BE2C (cell line): ENCODE data around the gene ZNF44.

Source experiments
- DNase-seq: peaks from one replicate; pipeline ENCODE4 v3.0.0-alpha.2; 2020
- H3K27me3 ChIP-seq: fragments of 250-450 bp; sonication (Bioruptor Pico); 2 replicates; pipeline ENCODE4 v1.5.1; 2020; ENCODE audit warnings: mild to moderate bottlenecking
- H3K36me3 ChIP-seq: fragments of 250-450 bp; sonication (Bioruptor Pico); 2 replicates; pipeline ENCODE4 v1.5.1; 2020; ENCODE audit warnings: mild to moderate bottlenecking
- H3K4me1 ChIP-seq: fragments of 250-450 bp; sonication (Bioruptor Pico); 2 replicates; pipeline ENCODE4 v1.5.1; 2020
- H3K4me3 ChIP-seq: 2 replicates; pipeline ENCODE4 v1.5.1; 2011; ENCODE audit warnings: low read depth, low read length
- H3K9me3 ChIP-seq: fragments of 250-450 bp; sonication (Bioruptor Pico); 2 replicates; pipeline ENCODE4 v1.5.1; 2020
- TF ChIP-seq, protein P1 (sequence below): IDR thresholded peaks from 2 replicates; pipeline ENCODE4 v1.5.1; 2012; ENCODE audit warnings: mild to moderate bottlenecking, low read depth, low read length

ZNF44 gene

DNA sequence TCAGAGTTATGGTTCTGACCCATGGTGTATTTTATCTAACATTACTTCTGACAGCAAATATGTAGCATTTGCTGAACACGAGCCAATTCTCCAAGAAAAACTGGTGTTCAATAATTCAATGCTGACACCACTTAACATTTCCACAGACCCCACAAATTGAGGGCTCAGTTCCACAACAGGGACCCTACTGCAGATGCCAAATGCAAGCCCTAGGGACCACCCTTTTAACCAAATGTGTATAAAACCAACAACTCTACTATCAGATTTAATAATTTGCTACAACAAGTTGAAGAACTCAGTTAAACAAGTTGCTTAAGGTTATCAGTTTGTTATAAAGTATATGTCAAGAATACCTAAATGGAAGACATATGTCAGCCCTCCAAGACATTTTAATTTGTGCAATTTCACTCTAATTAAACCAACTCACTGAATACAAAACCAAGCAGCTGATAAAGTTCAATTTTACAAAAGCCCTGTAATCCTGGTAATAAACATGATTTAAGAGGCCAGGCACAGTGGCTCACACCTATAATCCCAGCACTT lies 6.7 kb downstream of the ZNF44 start:
- no peaks in the 10 kb centered on the region; the same call in 1 of the 2 replicates for H3K9me3 ChIP-seq
- no peak overlapping the region for H3K4me3 ChIP-seq
- no peak for DNase-seq
- peaks cover 3% of the 10 kb centered on the region; the same call in 1 of the 2 replicates for H3K36me3 ChIP-seq
- no peaks in the 10 kb centered on the region for H3K27me3 ChIP-seq
- no peaks in the 10 kb centered on the region; the same call in 1 of the 2 replicates for H3K4me1 ChIP-seq
- TF ChIP-seq, protein P1, sequence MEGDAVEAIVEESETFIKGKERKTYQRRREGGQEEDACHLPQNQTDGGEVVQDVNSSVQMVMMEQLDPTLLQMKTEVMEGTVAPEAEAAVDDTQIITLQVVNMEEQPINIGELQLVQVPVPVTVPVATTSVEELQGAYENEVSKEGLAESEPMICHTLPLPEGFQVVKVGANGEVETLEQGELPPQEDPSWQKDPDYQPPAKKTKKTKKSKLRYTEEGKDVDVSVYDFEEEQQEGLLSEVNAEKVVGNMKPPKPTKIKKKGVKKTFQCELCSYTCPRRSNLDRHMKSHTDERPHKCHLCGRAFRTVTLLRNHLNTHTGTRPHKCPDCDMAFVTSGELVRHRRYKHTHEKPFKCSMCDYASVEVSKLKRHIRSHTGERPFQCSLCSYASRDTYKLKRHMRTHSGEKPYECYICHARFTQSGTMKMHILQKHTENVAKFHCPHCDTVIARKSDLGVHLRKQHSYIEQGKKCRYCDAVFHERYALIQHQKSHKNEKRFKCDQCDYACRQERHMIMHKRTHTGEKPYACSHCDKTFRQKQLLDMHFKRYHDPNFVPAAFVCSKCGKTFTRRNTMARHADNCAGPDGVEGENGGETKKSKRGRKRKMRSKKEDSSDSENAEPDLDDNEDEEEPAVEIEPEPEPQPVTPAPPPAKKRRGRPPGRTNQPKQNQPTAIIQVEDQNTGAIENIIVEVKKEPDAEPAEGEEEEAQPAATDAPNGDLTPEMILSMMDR = no peak

DNA sequence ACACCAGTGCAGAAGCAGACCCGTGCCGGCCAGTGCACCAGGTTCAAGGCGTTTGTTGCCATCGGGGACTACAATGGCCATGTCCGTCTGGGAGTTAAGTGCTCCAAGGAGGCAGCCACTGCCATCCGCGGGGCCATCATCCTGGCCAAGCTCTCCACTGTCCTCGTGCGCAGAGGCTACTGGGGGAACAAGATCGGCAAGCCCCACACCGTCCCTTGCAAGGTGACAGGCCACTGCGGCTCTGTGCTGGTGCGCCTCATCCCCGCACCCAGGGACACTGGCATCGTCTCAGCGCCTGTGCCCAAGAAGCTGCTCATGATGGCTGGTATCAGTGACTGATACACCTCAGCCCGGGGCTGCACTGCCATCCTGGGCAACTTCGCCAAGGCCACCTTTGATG lies 10.1 kb downstream of the ZNF44 start:
- H3K36me3 ChIP-seq = peaks cover 3% of the 10 kb centered on the region; the same call in 1 of the 2 replicates
- TF ChIP-seq, protein P1 = no peak
- peaks cover 2% of the 10 kb centered on the region; the same call in 1 of the 2 replicates for H3K9me3 ChIP-seq
- no peaks in the 10 kb centered on the region for H3K4me1 ChIP-seq
- H3K4me3 ChIP-seq = no peak overlapping the region
- H3K27me3 ChIP-seq = no peaks in the 10 kb centered on the region
- no peak for DNase-seq

DNA sequence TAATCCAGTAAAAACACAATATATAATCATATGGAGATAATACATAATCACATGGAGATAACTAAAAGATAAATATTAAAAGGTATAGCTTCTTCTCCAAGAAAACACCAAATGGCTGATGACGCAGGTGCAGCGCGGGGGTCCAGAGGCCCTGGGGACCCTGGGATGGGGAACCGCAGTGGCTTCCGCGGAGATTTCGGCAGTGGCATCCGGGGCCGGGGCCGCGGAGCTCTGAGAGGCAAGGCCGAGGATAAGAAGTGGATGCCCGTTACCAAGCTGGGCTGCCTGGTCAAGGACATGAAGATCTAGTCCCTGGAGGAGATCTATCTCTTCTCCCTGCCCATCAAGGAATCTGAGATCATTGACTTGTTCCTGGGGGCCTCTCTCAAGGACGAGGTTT lies 10.5 kb downstream of the ZNF44 start:
- Histone ChIP-seq H3K27me3 (no peaks in the 10 kb centered on the region), H3K4me1 (no peaks in the 10 kb centered on the region), H3K9me3 (peaks cover 2% of the 10 kb centered on the region; the same call in 1 of the 2 replicates), H3K36me3 (peaks cover 3% of the 10 kb centered on the region; the same call in 1 of the 2 replicates), H3K4me3 (no peak overlapping the region)
- no peak for DNase-seq
- TF ChIP-seq, protein P1 = no peak

DNA sequence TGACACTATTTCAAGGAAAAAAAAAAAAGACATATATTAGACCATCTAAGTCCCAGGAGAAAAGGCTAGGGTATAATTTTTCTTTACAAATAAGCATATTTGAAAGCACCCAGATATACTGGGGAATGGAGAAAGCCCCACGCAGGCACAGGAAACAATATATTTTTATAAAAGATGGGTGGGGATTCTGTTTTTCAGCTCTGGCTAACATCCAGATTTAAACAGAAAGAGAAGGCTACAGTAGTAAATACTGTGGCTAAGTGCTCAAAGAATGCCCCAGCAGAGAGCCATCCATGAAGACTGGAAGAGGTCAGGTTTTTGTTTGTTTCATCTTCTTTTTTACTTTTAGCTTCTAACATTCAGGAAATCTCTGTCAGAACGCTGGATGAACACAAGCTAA lies 16.0 kb downstream of the ZNF44 start:
- Histone ChIP-seq H3K9me3 (peaks cover 7% of the 10 kb centered on the region; the same call in 1 of the 2 replicates), H3K36me3 (peaks cover 2% of the 10 kb centered on the region), H3K27me3 (no peaks in the 10 kb centered on the region), H3K4me1 (no peaks in the 10 kb centered on the region), H3K4me3 (no peak overlapping the region)
- TF ChIP-seq, protein P1 = no peak
- DNase-seq = no peak

DNA sequence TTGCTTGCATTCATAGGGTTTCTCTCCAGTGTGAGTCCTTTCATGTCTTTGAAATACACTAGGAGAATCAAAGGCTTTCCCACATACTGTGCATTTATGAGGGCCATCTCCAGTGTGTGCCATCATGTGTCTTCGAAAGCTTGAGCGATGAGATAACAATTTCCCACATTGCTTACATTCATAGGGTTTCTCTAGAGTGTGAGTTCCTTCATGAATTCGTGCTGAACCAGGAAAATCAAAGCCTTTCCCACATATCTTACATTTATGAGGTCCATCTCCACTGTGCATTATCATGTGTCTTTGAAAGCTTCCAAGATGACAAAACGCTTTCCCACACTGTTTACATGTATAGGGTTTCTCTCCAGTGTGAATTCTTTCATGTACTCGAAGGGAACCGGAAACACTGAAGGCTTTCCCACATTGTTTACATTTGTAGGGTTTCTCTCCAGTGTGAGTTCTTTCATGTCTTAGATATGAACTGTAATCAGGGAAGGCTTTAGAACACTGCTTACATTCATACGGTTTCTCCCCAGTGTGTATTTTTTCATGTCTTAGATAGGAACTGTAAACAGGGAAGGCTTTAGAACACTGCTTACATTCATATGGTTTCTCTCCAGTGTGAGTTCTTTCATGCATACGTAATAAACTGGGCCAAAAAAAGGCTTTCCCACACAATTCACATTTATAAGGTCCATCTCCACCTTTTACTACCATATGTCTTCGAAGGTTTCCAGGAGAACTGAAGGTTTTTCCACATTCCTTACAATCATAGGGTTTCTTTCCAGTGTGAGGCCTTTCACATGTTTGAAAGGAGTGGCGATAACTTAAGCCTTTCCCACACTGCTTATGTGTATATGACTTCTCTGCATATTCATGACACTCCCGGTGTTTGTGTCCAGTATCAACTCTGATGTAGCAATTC lies 21.4 kb downstream of the ZNF44 start:
- no peak overlapping the region for H3K4me3 ChIP-seq
- TF ChIP-seq, protein P1 = no peak
- H3K4me1 ChIP-seq = no peaks in the 10 kb centered on the region
- H3K27me3 ChIP-seq = no peaks in the 10 kb centered on the region
- peaks cover 22% of the 10 kb centered on the region for H3K36me3 ChIP-seq
- peaks cover 15% of the 10 kb centered on the region for H3K9me3 ChIP-seq
- DNase-seq = no peak

DNA sequence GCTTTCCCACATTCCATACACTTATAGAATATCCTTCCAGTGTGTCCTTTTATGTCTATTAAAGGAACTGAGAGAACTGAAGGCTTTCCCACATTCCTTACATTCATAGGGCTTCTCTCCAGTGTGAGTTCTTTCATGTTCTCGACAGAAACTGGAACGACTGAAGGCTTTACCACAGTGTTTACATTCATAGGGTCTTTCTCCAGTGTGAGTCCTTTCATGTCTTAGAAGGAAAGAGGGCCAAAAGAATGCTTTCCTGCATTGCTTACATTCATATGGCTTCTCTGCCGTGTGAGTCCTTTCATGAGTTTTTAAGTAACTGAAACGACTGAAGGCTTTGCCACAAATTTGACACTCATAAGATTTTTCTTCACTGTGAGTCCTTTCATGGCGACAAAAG lies 22.3 kb downstream of the ZNF44 start:
- no peaks in the 10 kb centered on the region for H3K27me3 ChIP-seq
- H3K36me3 ChIP-seq = peaks cover 22% of the 10 kb centered on the region
- H3K9me3 ChIP-seq = peaks cover 17% of the 10 kb centered on the region
- H3K4me1 ChIP-seq = no peaks in the 10 kb centered on the region
- TF ChIP-seq, protein P1 = no peak
- no peak overlapping the region for H3K4me3 ChIP-seq
- no peak for DNase-seq
